BE2C (cell line): ENCODE measurements around the gene GPC1.

Experiments used
- DNase-seq: peaks from one replicate; pipeline ENCODE4 v3.0.0-alpha.2; 2020
- H3K27me3 ChIP-seq: fragments of 250-450 bp; sonication (Bioruptor Pico); 2 replicates; pipeline ENCODE4 v1.5.1; 2020; ENCODE audit warnings: mild to moderate bottlenecking
- H3K36me3 ChIP-seq: fragments of 250-450 bp; sonication (Bioruptor Pico); 2 replicates; pipeline ENCODE4 v1.5.1; 2020; ENCODE audit warnings: mild to moderate bottlenecking
- H3K4me1 ChIP-seq: fragments of 250-450 bp; sonication (Bioruptor Pico); 2 replicates; pipeline ENCODE4 v1.5.1; 2020
- H3K4me3 ChIP-seq: 2 replicates; pipeline ENCODE4 v1.5.1; 2011; ENCODE audit warnings: low read depth, low read length
- H3K9me3 ChIP-seq: fragments of 250-450 bp; sonication (Bioruptor Pico); 2 replicates; pipeline ENCODE4 v1.5.1; 2020
- TF ChIP-seq, protein P1 (sequence below): IDR thresholded peaks from 2 replicates; pipeline ENCODE4 v1.5.1; 2012; ENCODE audit warnings: mild to moderate bottlenecking, low read depth, low read length

Gene GPC1

DNA sequence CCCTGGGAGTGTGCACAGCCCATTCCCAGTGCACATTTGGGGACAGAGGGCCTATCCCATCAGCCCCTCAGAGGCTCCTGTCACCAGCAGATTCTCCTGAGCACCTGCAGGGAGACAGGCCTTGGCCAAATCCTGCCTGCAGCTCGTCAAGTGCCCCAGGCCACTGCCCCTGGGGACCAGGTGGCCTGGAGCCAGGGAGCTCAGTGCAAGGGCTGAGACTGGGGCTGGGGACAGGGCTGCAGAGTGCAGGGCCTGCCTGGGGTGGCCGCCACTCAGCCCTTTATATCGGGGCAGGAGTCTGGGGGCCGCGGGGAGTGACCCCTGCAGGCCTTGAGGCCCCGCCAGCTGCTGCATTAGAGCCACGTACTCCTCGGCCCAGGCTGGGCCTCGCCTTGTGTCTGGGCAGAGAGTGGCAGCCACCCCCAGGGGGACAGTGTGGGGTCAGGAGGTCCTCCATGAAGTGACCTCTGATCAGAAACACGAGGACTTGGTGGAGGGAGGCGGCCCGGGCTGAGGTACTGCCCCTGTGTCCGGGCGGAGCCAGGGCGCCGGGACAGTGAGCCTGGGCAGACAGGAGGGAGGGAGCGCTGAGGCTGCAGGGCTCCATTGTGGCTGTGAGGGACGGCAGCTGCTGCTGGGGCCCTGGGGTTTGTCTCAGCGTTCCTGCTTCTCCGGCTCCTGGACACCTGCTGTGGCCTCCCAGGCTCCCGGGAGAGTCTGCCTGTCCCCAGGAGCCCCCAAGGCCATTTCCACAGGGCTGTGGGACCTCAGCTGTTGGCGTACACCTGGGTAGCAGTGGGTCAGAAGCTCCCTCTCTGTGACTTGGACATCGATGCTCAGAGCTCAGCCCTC, 24.2 kb downstream of the GPC1 start:
- H3K9me3 ChIP-seq: no peaks in the 10 kb centered on the region
- peak; percentile 82 for DNase-seq
- no peaks in the 10 kb centered on the region for H3K36me3 ChIP-seq
- H3K4me3 ChIP-seq: no peak overlapping the region
- peaks cover 21% of the 10 kb centered on the region for H3K4me1 ChIP-seq
- TF ChIP-seq, protein P1, sequence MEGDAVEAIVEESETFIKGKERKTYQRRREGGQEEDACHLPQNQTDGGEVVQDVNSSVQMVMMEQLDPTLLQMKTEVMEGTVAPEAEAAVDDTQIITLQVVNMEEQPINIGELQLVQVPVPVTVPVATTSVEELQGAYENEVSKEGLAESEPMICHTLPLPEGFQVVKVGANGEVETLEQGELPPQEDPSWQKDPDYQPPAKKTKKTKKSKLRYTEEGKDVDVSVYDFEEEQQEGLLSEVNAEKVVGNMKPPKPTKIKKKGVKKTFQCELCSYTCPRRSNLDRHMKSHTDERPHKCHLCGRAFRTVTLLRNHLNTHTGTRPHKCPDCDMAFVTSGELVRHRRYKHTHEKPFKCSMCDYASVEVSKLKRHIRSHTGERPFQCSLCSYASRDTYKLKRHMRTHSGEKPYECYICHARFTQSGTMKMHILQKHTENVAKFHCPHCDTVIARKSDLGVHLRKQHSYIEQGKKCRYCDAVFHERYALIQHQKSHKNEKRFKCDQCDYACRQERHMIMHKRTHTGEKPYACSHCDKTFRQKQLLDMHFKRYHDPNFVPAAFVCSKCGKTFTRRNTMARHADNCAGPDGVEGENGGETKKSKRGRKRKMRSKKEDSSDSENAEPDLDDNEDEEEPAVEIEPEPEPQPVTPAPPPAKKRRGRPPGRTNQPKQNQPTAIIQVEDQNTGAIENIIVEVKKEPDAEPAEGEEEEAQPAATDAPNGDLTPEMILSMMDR: no peak
- no peaks in the 10 kb centered on the region for H3K27me3 ChIP-seq

DNA sequence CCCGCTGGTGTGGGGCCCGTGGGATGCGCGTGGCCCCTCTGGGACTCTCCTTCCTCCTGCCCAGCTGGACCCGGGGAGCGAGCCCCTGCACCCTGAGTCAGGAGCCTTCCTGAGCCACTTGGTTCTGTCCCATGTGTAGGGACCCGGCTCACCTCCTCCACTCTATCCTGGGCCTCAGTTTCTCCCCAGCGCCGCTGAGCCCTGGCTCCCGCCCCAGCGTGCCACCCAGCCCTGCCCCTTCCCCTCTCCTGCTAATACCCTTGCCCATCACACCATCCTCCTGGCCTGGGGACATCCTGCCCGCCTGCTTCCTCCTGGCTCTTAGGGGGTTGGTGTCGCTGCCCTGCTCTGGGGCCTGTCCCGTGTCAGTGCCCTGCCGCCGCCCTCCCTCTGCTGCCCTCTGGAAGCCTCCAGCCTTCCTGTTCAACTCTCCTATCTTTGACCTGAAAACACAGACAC, 24.8 kb downstream of the GPC1 start:
- Histone ChIP-seq H3K36me3 (no peaks in the 10 kb centered on the region), H3K9me3 (no peaks in the 10 kb centered on the region), H3K27me3 (no peaks in the 10 kb centered on the region), H3K4me1 (peaks cover 21% of the 10 kb centered on the region), H3K4me3 (no peak overlapping the region)
- TF ChIP-seq, protein P1: no peak
- DNase-seq: no peak

DNA sequence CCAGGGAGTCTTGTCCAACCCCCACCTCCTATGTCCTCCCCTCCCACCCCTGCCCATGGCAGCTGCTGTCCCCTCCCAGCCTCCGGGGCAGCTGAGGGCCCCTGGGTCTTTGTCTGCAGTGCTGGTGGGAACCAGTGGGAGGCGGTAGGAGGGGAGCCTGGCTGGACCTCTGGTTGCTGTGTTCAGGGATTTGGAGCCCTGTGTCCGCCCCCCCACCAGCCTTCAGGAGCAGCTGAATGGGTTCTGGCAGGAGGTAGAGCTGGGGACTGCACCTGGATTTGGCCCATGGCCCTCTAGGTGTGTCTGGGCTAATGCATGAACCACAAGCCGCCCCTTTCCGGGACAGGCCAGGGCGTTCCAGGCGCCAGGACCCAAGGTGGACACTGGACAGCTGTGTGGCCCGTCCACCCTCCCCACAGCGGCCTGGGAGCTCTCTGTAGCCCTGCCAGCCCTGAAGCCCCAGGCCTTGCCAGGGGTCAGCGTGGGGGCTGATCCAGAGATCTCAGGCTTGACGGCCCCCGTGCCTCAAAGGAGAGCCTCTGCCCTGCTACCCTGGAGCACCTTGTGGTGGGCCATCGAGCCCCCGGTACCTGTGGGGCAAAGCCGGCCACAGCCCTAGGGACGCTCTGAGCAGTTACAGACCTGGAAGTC, 25.4 kb downstream of the GPC1 start:
- DNase-seq: peak; percentile 23
- no peaks in the 10 kb centered on the region; the same call in 1 of the 2 replicates for H3K36me3 ChIP-seq
- H3K9me3 ChIP-seq: no peaks in the 10 kb centered on the region
- peaks cover 21% of the 10 kb centered on the region for H3K4me1 ChIP-seq
- TF ChIP-seq, protein P1: peak; percentile 18; the same call in 1 of the 2 replicates
- H3K4me3 ChIP-seq: no peak overlapping the region
- no peaks in the 10 kb centered on the region for H3K27me3 ChIP-seq

DNA sequence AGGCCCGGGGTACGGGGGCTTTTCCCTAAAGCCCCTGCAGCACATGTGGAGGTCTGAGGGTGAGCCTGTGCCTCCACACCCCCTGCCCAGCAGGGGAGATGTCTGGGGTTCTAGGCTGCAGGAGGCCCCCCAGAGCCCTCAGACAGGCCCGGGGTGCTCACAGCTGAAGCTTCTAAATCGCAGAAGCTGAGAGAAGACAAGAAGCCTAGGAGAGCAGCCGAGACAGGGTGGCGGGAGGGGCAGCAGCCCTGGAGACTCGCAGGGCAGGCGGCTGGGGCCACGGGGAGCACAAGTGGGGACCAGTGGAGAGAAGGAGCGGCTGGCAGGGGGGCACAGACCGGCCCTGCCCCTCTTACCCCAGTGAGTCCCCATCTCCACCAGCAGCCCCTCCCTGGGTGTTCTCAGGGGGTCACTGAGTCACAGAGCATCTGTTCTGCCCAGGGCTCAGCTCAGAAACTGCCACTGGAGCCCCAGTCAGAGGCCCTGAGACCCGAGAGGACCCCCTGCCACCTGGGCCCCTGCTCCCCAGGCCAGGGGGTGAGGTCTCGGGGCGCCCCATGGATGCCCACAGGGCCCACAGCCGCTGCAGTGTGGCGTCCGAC, 26.1 kb downstream of the GPC1 start:
- H3K27me3 ChIP-seq: no peaks in the 10 kb centered on the region
- peaks cover 24% of the 10 kb centered on the region for H3K4me1 ChIP-seq
- DNase-seq: peak; percentile 5
- TF ChIP-seq, protein P1: no peak
- H3K4me3 ChIP-seq: no peak overlapping the region
- no peaks in the 10 kb centered on the region for H3K9me3 ChIP-seq
- H3K36me3 ChIP-seq: no peaks in the 10 kb centered on the region; the same call in 1 of the 2 replicates

DNA sequence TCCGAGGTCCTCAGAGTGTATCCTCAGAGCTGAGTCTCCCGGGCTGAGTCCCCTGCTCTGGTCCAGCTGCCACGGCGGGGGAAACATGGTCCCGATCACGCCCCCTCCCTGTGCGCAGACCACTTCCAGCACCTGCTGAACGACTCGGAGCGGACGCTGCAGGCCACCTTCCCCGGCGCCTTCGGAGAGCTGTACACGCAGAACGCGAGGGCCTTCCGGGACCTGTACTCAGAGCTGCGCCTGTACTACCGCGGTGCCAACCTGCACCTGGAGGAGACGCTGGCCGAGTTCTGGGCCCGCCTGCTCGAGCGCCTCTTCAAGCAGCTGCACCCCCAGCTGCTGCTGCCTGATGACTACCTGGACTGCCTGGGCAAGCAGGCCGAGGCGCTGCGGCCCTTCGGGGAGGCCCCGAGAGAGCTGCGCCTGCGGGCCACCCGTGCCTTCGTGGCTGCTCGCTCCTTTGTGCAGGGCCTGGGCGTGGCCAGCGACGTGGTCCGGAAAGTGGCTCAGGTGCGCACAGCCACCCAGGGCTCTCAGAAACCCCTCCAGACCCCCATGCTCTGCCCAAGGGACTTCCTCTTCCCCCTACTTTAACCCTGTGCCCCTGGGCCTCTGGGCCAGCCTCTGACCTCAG, 26.7 kb downstream of the GPC1 start:
- no peaks in the 10 kb centered on the region; the same call in 1 of the 2 replicates for H3K36me3 ChIP-seq
- no peak overlapping the region for H3K4me3 ChIP-seq
- DNase-seq: peak; percentile 6
- no peaks in the 10 kb centered on the region for H3K9me3 ChIP-seq
- TF ChIP-seq, protein P1: no peak
- H3K27me3 ChIP-seq: no peaks in the 10 kb centered on the region
- peaks cover 24% of the 10 kb centered on the region for H3K4me1 ChIP-seq
